ENCODE results near the gene SLC9A8.

The SLC9A8 gene

DNA sequence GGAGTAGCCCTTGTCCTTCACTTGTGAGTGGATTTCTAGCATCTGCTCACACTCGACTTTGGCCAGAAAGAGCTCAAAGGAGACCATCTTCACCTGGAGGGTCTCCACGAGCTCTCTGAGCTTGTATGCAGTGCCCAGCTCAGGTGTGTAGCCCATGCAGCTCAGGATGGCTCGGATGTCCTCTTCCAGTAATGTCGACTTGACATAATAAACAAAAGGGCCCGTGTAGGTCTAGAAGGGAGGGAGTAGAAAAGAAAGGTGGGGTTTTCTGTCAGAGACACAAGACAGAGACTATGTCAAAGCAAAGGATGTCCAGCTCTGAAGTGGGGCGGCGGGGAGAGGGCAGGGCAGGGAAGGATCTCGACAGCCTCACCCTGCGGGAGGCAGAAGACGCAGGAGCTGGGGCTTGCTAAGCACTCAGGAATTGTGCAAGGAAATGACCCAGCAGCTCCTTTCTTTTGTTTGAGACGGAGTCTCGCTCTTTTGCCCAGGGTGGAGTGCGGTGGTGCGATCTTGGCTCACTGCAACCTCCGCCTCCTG lies 94.1 kb downstream of the SLC9A8 start:
- Histone ChIP-seq H3K27ac (ENCODE audit: extremely low read depth, low read depth, low read length) (no peak overlapping the region), H3K9me3 (ENCODE audit: control insufficient read depth, insufficient read depth, low read depth, low read length) (no peaks in the 10 kb centered on the region), H3K36me3 (ENCODE audit: control insufficient read depth in 2 of 2, insufficient read depth in 1 of 2, low read length in 2 of 2) (peaks cover 0 to 56% of the 10 kb centered on the region in 2 experiments; a peak in 2 of 3 replicates), H3K4me1 (ENCODE audit: control insufficient read depth, insufficient read depth, low read length) (no peaks in the 10 kb centered on the region), H3K4me3 (ENCODE audit: low read depth, low read length) (no peak overlapping the region)
- TF ChIP-seq ZNF274 (IDR thresholded peaks at IDR 0.05; ENCODE audit: low read length) (no peak), ZNF274 (tag by site-specific recombination; IDR thresholded peaks at IDR 0.05; ENCODE audit: borderline replicate concordance) (no peak), ZNF623 (tag by site-specific recombination; IDR thresholded peaks at IDR 0.05) (no peak), ZNF510 (tag by site-specific recombination; IDR thresholded peaks at IDR 0.05; ENCODE audit: insufficient replicate concordance) (no peak)
- ChIA-PET CTCF (no interaction called here), POLR2A (interaction anchor here (1.2 kb wide), 1 partner anchor 9 kb away, joined by 5 read pairs; no protein-coding TSS in a partner anchor)

DNA sequence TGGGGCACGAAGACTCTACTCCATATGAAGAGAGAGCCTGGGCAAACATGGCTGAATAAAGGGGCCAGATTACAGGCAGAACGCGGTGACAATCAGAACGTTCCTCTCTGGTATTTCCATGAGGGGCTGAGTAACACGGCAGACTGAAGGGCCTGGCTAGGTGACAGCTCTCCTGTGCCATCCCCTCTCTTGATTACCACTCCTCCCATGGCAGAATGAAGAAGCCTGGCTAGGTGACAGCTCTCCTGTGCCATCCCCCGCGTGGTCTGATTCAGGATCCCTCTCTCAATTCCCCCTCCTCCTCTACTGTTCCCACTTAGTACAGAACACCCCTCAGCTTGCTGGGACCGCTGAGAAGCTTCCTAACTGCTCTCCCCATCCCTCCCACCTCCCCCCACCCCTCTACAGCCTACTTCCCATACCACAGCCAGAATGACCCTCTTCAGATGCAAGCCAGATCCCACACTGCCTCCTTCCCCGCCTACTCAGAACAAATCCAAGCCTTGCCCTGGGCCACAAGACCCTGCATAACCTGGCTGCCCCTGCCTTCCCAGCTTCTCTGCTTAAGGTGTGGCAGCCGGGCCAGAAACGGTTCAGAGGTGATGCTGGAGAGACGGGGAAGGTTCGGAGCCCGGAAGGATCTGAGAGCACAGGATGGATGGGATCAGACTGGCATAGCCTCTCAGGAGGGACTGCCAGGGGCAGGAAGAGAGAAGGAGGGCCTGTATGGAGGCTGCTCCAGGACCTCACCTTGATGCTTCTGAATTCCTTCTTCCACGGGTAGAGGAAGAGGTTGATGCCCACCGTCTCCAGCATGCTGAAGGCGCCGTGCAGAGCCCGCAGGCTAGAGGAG lies 95.0 kb downstream of the SLC9A8 start:
- H3K36me3 ChIP-seq (ENCODE audit: control insufficient read depth in 2 of 2, insufficient read depth in 1 of 2, low read length in 2 of 2), result peaks cover 0 to 56% of the 10 kb centered on the region in 2 experiments; a peak in 2 of 3 replicates
- no peak overlapping the region for H3K27ac ChIP-seq (ENCODE audit: extremely low read depth, low read depth, low read length)
- no peaks in the 10 kb centered on the region for H3K9me3 ChIP-seq (ENCODE audit: control insufficient read depth, insufficient read depth, low read depth, low read length)
- no peak overlapping the region for H3K4me3 ChIP-seq (ENCODE audit: low read depth, low read length)
- no peak for TF ChIP-seq ZNF239 (tag by site-specific recombination; IDR thresholded peaks at IDR 0.05)
- peak; percentile 74 for TF ChIP-seq ZFHX2 (tag by site-specific recombination; conservative IDR thresholded peaks at IDR 0.05)
- no peak for TF ChIP-seq ZBTB1 (tag by site-specific recombination; IDR thresholded peaks at IDR 0.05)
- TF ChIP-seq EGR2 (tag by site-specific recombination; IDR thresholded peaks at IDR 0.05; ENCODE audit: low read depth), result peak; percentile 88
- no peak for TF ChIP-seq ZNF600 (tag by site-specific recombination; IDR thresholded peaks at IDR 0.05)
- TF ChIP-seq ZXDB (tag by site-specific recombination; IDR thresholded peaks at IDR 0.05), result no peak
- TF ChIP-seq ZNF48 (tag by site-specific recombination; IDR thresholded peaks at IDR 0.05), result no peak
- TF ChIP-seq ZNF292 (tag by site-specific recombination; IDR thresholded peaks at IDR 0.05; ENCODE audit: borderline replicate concordance, low read depth), result no peak
- ChIA-PET CTCF (no interaction called here), POLR2A (interaction anchor here (1.2 kb wide), 1 partner anchor 8 kb away, joined by 5 read pairs; no protein-coding TSS in a partner anchor)
- no peaks in the 10 kb centered on the region for H3K4me1 ChIP-seq (ENCODE audit: control insufficient read depth, insufficient read depth, low read length)

DNA sequence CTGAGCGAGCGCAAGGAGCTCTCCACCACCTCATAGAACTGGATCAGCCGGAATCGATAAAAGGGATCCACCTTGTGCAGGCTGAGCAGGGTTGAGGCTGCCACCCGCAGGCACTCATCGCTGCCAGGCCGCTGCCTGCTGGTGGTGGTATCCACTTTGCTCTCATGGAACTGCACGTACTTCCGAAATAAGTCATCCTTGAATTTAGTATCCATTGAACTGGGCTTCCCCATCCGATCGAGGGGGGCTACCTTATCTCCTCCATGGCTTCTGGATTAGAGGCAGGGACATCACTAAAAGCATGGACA lies 95.6 kb downstream of the SLC9A8 start:
- Histone ChIP-seq H3K9me3 (ENCODE audit: control insufficient read depth, insufficient read depth, low read depth, low read length) (no peaks in the 10 kb centered on the region), H3K27ac (ENCODE audit: extremely low read depth, low read depth, low read length) (no peak overlapping the region), H3K4me1 (ENCODE audit: control insufficient read depth, insufficient read depth, low read length) (no peaks in the 10 kb centered on the region), H3K4me3 (ENCODE audit: low read depth, low read length) (no peak overlapping the region), H3K36me3 (ENCODE audit: control insufficient read depth in 2 of 2, insufficient read depth in 1 of 2, low read length in 2 of 2) (peaks cover 0 to 56% of the 10 kb centered on the region in 2 experiments; a peak in 2 of 3 replicates)
- ChIA-PET CTCF (no interaction called here), POLR2A (no interaction called here)
- no peak for TF ChIP-seq ZNF624 (tag by site-specific recombination; IDR thresholded peaks at IDR 0.05)
- no peak for TF ChIP-seq GLI2 (tag by site-specific recombination; IDR thresholded peaks at IDR 0.05; ENCODE audit: borderline replicate concordance, low read depth)
- TF ChIP-seq KLF16 (tag by site-specific recombination; IDR thresholded peaks at IDR 0.05), result no peak
- no peak for TF ChIP-seq ZNF341 (tag by site-specific recombination; IDR thresholded peaks at IDR 0.05; ENCODE audit: low read depth)
- TF ChIP-seq OVOL3 (tag by site-specific recombination; IDR thresholded peaks at IDR 0.05), result no peak
- no peak for TF ChIP-seq OSR2 (tag by site-specific recombination; IDR thresholded peaks at IDR 0.05)
- TF ChIP-seq ZNF404 (tag by site-specific recombination; IDR thresholded peaks at IDR 0.05), result no peak
- TF ChIP-seq ZNF2 (tag by site-specific recombination; IDR thresholded peaks at IDR 0.05), result no peak
- no peak for TF ChIP-seq ZNF24 (tag by site-specific recombination; IDR thresholded peaks at IDR 0.05)
- TF ChIP-seq, protein P1, sequence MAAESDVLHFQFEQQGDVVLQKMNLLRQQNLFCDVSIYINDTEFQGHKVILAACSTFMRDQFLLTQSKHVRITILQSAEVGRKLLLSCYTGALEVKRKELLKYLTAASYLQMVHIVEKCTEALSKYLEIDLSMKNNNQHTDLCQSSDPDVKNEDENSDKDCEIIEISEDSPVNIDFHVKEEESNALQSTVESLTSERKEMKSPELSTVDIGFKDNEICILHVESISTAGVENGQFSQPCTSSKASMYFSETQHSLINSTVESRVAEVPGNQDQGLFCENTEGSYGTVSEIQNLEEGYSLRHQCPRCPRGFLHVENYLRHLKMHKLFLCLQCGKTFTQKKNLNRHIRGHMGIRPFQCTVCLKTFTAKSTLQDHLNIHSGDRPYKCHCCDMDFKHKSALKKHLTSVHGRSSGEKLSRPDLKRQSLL (tag by site-specific recombination; IDR thresholded peaks at IDR 0.05), result no peak
- no peak for TF ChIP-seq ZNF23 (tag by site-specific recombination; IDR thresholded peaks at IDR 0.05; ENCODE audit: borderline replicate concordance)
- TF ChIP-seq, protein P2, sequence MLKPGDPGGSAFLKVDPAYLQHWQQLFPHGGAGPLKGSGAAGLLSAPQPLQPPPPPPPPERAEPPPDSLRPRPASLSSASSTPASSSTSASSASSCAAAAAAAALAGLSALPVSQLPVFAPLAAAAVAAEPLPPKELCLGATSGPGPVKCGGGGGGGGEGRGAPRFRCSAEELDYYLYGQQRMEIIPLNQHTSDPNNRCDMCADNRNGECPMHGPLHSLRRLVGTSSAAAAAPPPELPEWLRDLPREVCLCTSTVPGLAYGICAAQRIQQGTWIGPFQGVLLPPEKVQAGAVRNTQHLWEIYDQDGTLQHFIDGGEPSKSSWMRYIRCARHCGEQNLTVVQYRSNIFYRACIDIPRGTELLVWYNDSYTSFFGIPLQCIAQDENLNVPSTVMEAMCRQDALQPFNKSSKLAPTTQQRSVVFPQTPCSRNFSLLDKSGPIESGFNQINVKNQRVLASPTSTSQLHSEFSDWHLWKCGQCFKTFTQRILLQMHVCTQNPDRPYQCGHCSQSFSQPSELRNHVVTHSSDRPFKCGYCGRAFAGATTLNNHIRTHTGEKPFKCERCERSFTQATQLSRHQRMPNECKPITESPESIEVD (tag by site-specific recombination; IDR thresholded peaks at IDR 0.05), result no peak
- no peak for TF ChIP-seq ZNF214 (tag by site-specific recombination; IDR thresholded peaks at IDR 0.05; ENCODE audit: borderline replicate concordance)
- TF ChIP-seq KLF9 (tag by site-specific recombination; IDR thresholded peaks at IDR 0.05; ENCODE audit: low read depth), result no peak
- TF ChIP-seq, protein P3, sequence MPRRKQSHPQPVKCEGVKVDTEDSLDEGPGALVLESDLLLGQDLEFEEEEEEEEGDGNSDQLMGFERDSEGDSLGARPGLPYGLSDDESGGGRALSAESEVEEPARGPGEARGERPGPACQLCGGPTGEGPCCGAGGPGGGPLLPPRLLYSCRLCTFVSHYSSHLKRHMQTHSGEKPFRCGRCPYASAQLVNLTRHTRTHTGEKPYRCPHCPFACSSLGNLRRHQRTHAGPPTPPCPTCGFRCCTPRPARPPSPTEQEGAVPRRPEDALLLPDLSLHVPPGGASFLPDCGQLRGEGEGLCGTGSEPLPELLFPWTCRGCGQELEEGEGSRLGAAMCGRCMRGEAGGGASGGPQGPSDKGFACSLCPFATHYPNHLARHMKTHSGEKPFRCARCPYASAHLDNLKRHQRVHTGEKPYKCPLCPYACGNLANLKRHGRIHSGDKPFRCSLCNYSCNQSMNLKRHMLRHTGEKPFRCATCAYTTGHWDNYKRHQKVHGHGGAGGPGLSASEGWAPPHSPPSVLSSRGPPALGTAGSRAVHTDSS (tag by site-specific recombination; IDR thresholded peaks at IDR 0.05), result no peak
- no peak for TF ChIP-seq ZFP41 (tag by site-specific recombination; IDR thresholded peaks at IDR 0.05; ENCODE audit: borderline replicate concordance)
- TF ChIP-seq ZNF510 (tag by site-specific recombination; IDR thresholded peaks at IDR 0.05; ENCODE audit: insufficient replicate concordance), result no peak

All from HEK293 (cell line).